Activated naive CD4-positive, alpha-beta T cell treated with anti-CD3 and anti-CD28 coated beads, Interleukin-2, amount 50 U/mL, for 24 hours (primary cell): Measurements from ENCODE around the gene CADPS2.

ENCODE experiments used
- H3K27ac Mint-ChIP-seq: one replicate; pipeline ENCODE4 v1.8.0; 2021; ENCODE audit warnings: mild to moderate bottlenecking, mixed read lengths
- H3K27me3 Mint-ChIP-seq: one replicate; pipeline ENCODE4 v1.8.0; 2021; ENCODE audit warnings: mixed read lengths
- H3K36me3 Mint-ChIP-seq: one replicate; pipeline ENCODE4 v1.8.0; 2021; ENCODE audit warnings: mixed read lengths
- H3K4me1 Mint-ChIP-seq: one replicate; pipeline ENCODE4 v1.8.0; 2021; ENCODE audit warnings: mixed read lengths
- H3K4me3 Mint-ChIP-seq: one replicate; pipeline ENCODE4 v1.8.0; 2021; ENCODE audit warnings: mild to moderate bottlenecking, mixed read lengths
- H3K9me3 Mint-ChIP-seq: one replicate; pipeline ENCODE4 v1.8.0; 2021; ENCODE audit warnings: mixed read lengths

CADPS2 gene

DNA sequence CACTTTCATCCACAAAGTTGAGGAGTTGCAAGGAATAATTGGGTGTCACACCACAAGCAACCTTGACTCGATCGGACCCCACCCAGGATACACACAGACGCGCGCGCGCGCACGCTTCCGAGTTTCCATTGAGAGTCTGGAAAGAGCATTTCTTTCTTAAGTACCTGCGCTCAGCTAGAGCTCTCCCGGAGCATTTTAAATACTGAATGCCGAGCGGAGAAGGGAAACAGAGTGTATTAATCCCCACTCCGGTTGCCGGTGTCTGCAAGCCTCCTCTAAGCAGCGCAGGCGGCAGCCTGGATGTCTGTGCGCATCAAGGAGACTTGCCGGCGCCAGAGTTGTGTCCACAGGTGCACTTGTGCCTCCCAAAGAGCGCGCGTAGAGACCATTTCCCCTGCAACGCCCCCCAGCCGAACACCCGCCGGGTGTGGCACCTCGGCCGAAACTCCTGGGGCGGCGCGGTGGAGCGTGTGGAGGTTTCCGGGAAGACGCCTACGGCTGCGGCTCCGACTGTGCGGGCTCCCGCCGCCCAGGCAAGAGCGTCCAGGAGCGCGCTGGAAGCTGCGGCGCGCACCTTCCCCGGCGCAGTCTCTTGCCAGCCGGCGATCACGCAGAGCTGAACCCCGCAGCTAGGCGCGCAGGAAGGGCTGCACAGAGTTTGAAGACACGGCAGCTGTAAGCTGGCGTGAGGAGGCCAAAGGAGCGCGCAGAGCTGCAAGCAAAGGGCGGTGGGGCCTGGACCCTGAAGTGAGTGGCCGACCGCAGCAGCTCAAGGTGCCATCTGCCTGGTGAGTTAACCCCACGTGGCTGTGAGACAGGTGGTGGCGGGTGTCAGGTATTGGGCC lies 580.6 kb downstream of the CADPS2 start:
- Mint-ChIP-seq H3K27ac (no peak overlapping the region), H3K4me1 (peaks cover 3% of the 10 kb centered on the region), H3K27me3 (peaks cover 57% of the 10 kb centered on the region)

DNA sequence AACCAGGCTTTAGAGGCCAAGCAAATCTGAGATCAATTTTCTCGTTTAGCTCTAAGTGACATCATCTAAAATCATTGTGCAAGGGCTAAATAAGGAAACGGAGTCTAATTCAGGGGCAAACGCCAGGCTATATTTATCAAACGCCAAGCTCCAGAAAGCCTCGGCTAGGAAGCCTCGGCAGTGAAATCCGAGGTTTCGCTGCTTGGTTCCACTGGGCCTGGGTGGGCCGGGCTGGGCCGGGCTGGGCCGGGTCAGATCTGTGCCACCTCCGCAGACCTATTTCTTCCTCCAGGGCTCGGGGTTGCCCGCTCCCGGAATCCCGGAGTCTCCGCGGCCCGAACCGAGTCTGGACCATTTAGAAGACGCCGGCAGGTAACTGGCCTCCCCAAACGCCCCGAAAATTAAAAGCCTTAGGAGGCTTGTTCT lies 581.3 kb downstream of the CADPS2 start:
- H3K9me3 Mint-ChIP-seq: peaks cover 5% of the 10 kb centered on the region
- H3K4me3 Mint-ChIP-seq: no peak overlapping the region
- H3K27me3 Mint-ChIP-seq: peaks cover 62% of the 10 kb centered on the region
- H3K36me3 Mint-ChIP-seq: peaks cover 2% of the 10 kb centered on the region
- H3K27ac Mint-ChIP-seq: no peak overlapping the region
- peaks cover 3% of the 10 kb centered on the region for H3K4me1 Mint-ChIP-seq

More for the DNA sequence above, 580.6 kb downstream of the CADPS2 start:
- Mint-ChIP-seq H3K36me3 (peaks cover 2% of the 10 kb centered on the region), H3K4me3 (no peak overlapping the region), H3K9me3 (peaks cover 5% of the 10 kb centered on the region)

DNA sequence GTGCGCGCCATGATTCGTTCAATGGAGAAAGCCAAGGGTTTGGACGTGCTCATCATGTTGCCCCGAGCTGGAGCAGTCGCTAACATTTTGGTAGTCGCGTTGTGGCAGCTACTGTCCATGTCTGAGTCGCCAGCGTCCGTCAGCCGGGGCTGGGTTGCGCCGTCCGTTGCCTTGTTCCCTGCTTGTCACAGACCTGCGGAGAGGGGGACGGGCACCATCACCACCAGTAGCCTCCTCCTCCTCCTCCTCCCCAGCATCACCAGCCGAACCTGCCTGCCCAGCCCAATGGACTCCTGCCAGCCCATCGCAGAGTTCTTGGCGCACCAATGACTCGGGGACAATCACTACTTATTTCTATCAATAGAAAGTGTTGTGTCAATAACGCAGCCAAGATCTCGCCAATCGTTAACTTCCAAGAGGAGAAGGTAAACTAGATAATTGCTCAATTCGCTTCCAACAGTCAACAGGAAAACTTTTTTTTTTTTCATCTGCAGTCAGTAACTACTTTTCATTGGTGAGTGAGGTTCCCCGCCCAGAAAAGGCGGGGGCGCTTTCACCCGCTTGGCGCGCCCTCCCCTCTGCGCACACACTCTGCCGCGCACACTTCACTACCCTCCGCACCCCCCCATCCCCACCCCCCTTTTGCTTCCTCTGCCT lies 581.8 kb downstream of the CADPS2 start, which contains the start of gene FEZF1:
Gene FEZF1 (minus strand): TSS at position 432 of the 657 bp plus-strand sequence. CDS start 313 bp downstream, at position 119.
- H3K4me3 Mint-ChIP-seq: no peak within 1 kb of the TSS
- peaks cover 2% of the 10 kb centered on the region for H3K36me3 Mint-ChIP-seq
- no peak within 1 kb of the TSS for H3K27ac Mint-ChIP-seq
- peaks cover 63% of the 10 kb centered on the region for H3K27me3 Mint-ChIP-seq
- peaks cover 5% of the 10 kb centered on the region for H3K9me3 Mint-ChIP-seq
- H3K4me1 Mint-ChIP-seq: no peaks in the 10 kb centered on the region

DNA sequence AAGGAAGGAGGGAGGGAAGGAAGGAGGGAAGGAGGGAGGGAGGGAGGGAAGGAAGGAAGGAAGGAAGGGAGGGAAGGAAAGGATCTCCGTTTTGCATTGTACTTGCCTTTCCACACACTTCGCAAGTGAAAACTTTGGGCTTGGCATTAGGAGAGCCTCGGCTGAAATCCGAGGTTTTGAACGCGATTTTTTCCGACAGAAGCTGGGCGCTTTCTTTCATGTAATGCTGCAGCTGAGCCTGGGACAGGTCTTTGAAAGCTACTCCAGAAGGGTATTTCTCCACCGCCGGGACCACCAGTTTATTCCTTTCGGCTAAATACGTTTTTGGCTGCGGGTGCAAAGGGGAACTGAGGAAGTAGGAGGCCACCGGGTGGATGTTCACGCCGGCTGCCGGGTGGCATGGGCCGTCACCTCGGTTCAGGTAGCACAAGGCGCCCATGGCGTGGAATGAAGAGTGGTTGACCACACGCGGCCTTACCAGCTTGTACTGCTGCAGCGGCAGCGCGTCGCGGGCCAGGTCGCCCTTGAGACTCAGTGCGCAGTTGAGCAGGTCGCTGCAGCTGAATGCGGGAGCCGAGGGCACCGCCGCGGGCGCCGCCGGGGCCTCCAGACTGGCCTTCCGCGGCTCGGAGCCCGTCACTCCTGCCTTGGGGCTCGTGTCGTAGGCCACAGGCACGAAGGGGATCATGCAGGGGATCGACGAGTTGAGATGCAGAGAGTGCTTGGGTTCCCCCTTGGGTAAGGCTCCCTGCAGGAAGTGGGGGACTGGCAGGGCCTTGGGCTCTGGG lies 582.5 kb downstream of the CADPS2 start:
- Mint-ChIP-seq H3K36me3 (peaks cover 2% of the 10 kb centered on the region), H3K9me3 (peaks cover 5% of the 10 kb centered on the region), H3K4me1 (no peaks in the 10 kb centered on the region), H3K4me3 (no peak overlapping the region), H3K27me3 (peaks cover 63% of the 10 kb centered on the region), H3K27ac (no peak overlapping the region)

DNA sequence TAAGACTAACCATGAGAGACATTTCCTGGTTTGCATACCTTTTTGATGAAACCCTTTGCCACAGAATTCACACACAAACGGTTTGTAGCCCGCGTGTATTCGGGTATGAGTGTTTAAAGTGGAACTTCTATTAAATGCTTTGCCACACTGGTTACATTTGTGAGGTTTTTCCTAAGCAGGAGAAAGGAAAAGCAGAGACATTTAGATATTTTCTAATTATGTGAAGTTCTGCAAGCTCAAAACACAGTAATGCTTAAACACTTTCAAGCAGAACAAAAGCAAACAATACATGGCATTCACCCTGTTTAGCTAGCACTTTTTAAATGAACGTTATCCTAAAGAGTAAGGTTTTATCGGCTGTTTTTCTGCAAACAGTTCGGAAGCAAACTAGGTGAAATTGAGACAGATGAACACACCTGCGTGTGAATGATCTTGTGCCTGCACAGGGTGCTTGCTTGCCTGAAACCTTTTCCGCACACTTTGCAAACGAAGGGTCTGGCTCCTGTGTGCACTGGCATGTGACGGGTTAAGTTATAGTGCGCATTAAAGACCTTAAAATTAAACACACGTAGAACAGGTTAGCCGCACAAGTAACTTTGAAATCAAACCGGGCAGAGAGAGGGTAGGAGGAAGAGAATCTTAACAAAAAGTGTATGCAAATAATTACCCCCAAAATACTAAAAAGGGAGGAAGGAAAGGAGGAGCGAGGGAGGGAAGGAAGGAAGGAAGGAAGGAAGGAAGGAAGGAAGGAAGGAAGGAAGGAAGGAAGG lies 583.3 kb downstream of the CADPS2 start:
- Mint-ChIP-seq H3K27me3 (peaks cover 63% of the 10 kb centered on the region), H3K4me3 (no peak overlapping the region), H3K4me1 (no peaks in the 10 kb centered on the region), H3K27ac (no peak overlapping the region), H3K36me3 (peaks cover 2% of the 10 kb centered on the region), H3K9me3 (peaks cover 5% of the 10 kb centered on the region)

DNA sequence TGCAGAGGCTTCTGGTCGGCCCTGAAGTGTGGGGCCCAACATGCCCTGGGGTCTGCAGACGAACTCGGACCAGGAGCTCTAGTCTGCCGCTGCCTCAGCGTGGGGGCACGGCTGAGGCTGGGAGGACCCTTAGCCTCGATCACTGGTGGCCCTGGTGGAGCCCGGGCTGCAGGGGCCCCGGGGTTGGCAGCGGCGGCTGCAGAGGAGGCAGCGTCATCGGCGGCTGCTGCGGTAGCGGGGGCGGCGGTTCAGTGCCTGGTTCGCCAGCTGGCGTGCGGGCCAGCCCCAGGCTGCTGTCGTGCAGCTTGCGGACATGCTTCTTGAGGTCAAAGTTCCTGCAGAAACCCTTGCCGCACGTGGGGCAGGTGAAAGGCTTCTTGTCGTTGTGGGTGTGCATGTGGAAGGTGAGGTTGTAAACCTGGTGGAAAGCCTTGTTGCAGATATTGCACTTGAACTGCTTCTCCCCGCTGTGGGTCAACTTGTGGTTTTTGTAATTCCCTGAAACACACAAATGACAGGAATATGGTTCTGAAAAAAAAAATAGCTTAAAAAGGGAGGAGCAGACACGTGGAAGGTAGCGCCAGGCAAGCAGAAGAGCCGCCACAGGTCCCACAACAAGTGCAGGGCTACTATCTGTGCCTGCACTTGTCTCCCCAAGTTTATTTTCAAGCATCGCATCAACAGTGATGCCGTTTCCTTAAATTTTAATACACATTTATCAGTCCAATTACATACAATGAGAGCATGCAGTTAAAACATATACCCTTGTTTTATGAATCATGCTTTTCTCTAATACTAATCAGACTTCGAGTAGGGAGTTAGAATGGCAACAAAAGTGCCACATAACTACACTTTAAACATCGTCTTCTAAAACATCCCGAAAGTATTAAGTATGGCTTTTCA lies 584.2 kb downstream of the CADPS2 start:
- Mint-ChIP-seq H3K27me3 (peaks cover 60% of the 10 kb centered on the region), H3K9me3 (peaks cover 5% of the 10 kb centered on the region), H3K36me3 (peaks cover 2% of the 10 kb centered on the region), H3K4me1 (no peaks in the 10 kb centered on the region), H3K27ac (no peak overlapping the region), H3K4me3 (no peak overlapping the region)

DNA sequence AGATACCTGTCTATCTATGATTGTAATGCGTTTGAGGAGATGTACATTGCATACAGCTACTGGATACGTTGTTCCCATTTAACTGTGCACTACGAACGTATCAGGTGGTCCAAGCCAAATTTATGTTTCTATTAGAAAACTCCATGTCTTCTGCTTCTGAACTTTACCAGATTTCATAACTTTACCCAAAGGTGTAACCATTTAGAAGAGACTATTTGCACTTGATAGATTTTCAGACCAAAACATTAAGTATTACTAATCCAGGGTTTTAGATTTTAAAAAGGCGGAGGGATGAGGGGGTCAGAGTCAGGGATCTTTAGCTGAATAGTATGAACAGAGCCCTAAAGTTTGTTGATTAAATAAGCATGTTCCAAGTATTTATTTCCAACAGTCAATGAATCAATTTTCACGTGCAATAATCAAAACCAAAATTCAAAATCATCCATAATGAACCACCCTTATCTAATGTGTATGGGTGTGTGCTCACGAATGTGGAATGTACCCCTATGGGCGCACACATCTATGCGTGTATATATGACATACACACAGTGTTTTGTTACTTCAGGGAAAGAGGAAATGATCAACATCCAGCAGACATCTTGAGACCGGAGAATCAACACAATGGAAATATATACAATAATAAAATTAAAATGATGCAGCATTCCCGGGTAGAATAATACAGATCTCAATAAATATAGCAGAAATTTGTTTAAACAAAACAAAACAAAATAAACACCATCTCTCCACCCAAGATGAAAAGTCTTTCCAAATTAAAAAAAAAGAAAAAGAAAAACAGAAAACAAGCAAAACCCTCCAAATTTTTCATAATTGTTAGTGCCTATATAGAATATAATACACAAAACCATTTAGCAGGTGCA lies 585.1 kb downstream of the CADPS2 start:
- Mint-ChIP-seq H3K4me3 (no peak overlapping the region), H3K9me3 (peaks cover 5% of the 10 kb centered on the region), H3K36me3 (peaks cover 2% of the 10 kb centered on the region), H3K27ac (no peak overlapping the region), H3K4me1 (no peaks in the 10 kb centered on the region), H3K27me3 (peaks cover 56% of the 10 kb centered on the region)

DNA sequence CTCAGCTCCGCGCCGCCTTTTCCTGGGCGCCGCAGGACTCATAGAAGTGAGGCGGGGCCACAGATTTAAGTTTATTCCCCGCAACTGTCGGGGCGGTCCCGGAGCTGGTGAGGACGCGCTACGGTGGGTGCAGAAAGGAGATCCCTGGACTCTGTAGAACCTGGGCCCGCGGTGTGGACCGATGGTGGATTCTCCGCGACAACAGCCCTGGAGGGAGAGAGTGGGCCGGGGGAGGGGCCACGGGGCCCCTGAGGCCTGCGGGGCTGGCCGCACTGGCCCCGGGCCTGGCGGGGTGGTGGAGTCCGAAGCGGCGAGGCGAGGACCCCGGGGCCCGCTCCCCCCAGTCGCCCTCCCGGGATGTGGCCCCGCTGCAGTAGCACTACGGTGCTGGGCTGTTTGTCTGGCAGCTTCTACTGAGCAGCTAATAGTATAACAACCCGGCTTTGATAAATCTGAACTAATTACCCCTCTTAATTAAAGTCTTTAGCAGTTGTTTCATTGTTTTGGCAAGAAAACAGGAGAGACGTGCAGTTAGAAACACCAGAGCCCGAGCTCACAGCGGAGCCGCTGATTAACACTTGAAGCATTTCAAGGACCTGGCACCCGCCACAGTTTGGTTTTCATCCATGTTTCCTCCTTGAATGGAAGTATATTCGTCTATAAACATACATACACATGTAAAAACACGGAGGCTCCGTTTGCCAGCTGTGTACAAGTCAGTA lies 585.9 kb downstream of the CADPS2 start:
- H3K4me3 Mint-ChIP-seq: no peak overlapping the region
- H3K4me1 Mint-ChIP-seq: no peaks in the 10 kb centered on the region
- peaks cover 5% of the 10 kb centered on the region for H3K9me3 Mint-ChIP-seq
- H3K27me3 Mint-ChIP-seq: peaks cover 54% of the 10 kb centered on the region
- H3K36me3 Mint-ChIP-seq: peaks cover 2% of the 10 kb centered on the region
- H3K27ac Mint-ChIP-seq: no peak overlapping the region

DNA sequence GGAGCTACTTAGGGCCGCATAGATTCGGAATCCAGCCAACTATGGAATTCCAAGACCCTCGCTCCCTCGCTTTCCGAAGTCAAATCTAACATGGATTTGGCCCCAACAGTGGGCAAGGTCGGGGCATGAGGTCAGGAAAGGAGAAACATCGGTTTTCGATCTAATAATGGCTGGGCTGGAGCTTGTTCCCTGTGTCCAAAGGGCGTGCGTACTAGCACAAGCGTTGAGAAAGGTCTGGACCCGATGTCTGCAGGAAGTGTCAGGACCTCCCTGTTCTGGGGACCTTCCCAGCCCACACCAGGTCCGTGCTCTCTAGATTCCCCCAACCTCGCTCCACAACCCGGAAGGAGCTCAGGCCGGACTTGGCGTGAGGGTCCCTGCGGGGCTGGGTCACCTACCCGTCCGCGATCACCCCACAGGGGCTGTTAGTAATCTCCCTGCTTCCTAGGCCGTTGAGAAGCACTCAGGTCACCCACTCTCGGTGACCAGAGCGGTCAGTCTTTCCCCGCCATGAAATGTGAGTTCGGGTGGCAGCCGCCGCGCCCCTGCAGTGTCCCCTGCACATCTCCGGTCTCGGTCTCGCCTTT lies 586.5 kb downstream of the CADPS2 start:
- peaks cover 5% of the 10 kb centered on the region for H3K9me3 Mint-ChIP-seq
- H3K27ac Mint-ChIP-seq: no peak overlapping the region
- H3K36me3 Mint-ChIP-seq: peaks cover 2% of the 10 kb centered on the region
- H3K27me3 Mint-ChIP-seq: peaks cover 54% of the 10 kb centered on the region
- no peaks in the 10 kb centered on the region for H3K4me1 Mint-ChIP-seq
- no peak overlapping the region for H3K4me3 Mint-ChIP-seq

DNA sequence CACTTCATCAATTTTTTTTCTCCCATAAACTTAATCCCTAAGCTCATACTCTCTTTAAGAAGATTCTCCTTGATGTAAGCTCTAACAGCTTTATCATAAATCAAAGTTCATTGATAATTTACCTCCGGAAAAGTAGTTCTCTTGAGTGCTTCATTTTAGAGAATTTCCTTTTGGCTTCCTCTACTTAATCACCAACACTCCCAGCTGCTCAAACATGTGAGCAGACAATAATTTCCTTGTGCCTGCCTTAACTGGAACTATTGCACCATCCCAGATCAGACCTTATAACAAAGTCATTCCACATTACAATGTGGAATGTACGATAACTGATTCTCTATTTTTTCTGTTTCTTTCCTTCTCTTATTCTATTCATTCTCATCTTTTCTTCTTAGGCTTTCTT lies 587.6 kb downstream of the CADPS2 start:
- Mint-ChIP-seq H3K4me1 (no peaks in the 10 kb centered on the region), H3K4me3 (no peak overlapping the region), H3K27me3 (peaks cover 51% of the 10 kb centered on the region)

DNA sequence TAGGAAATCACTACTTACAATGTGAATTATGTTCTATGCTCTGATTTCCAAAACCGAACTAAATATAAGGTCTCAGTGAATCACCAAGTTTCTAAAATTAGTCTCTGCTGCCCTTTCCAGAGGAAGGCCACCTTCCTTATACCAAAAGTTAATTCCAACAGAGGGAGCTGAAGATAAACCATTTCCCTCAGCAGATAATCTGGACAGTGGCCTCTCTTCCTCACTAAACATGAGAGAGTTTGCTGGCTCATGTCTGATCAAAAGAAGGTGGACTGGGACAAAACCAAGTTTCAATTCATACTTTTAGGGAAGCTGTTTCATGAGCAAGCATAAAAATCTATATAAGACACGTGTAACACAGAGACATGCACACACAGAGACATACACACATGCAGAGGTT lies 588.1 kb downstream of the CADPS2 start:
- peaks cover 2% of the 10 kb centered on the region for H3K36me3 Mint-ChIP-seq
- H3K4me3 Mint-ChIP-seq: no peak overlapping the region
- H3K9me3 Mint-ChIP-seq: peaks cover 5% of the 10 kb centered on the region
- H3K27ac Mint-ChIP-seq: no peak overlapping the region
- no peaks in the 10 kb centered on the region for H3K4me1 Mint-ChIP-seq
- H3K27me3 Mint-ChIP-seq: peaks cover 47% of the 10 kb centered on the region

More for the DNA sequence above, 587.6 kb downstream of the CADPS2 start:
- Mint-ChIP-seq H3K9me3 (peaks cover 5% of the 10 kb centered on the region), H3K27ac (no peak overlapping the region), H3K36me3 (peaks cover 2% of the 10 kb centered on the region)

DNA sequence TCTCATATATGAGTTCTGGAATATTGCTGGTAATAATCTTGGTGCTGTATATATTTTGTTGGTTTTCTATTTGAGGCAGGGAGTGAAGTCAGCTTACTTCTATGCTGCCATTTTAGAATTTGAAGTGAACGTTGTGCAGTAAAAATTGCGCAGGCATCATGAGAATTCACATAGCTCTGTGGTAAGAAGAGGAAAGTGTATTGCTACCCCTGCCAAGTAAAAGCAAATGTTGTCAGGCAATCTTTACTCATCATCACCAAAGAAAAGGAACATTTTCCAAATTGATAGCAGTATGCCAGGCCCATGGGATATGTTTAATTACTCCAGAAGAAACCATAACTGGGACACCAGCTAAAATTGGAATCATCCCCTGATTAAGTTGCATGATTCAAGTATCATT lies 595.1 kb downstream of the CADPS2 start:
- no peak overlapping the region for H3K27ac Mint-ChIP-seq
- no peaks in the 10 kb centered on the region for H3K9me3 Mint-ChIP-seq
- H3K27me3 Mint-ChIP-seq: peaks cover 8% of the 10 kb centered on the region
- H3K4me1 Mint-ChIP-seq: no peaks in the 10 kb centered on the region
- H3K4me3 Mint-ChIP-seq: no peak overlapping the region
- no peaks in the 10 kb centered on the region for H3K36me3 Mint-ChIP-seq

DNA sequence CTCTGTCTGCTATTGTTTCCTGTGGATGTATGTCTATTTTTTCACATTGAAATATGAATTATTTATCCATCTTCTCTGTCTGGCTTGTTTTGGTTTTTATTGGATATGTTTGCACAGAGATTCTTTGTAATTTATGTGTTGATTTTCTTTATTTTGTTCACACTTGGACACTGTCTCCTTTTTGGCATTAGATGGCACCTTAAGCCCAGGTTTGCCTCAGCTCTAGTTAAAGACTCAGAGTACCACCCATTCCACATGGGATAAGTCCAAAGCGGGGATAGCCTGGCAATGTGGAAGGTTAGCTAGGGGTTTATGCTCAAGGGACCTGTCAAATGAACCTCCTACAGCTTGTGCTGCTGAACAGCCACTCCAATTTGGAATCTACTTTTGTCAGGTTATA lies 595.8 kb downstream of the CADPS2 start:
- Mint-ChIP-seq H3K27me3 (peaks cover 9% of the 10 kb centered on the region), H3K4me3 (no peak overlapping the region), H3K27ac (no peak overlapping the region), H3K9me3 (no peaks in the 10 kb centered on the region), H3K4me1 (no peaks in the 10 kb centered on the region), H3K36me3 (no peaks in the 10 kb centered on the region)
